WTC11 (cell line): ENCODE results near the gene MTFMT.

Source experiments
- GABPB1 ChIP-seq: sonication (generic); formaldehyde crosslinking; IDR thresholded peaks from 2 replicates; pipeline ENCODE4 v1.8.1; 2023; ENCODE audit warnings: mild to moderate bottlenecking, missing genetic modification reagents
- NR2C2 ChIP-seq: sonication (generic); formaldehyde crosslinking; IDR thresholded peaks from 2 replicates; pipeline ENCODE4 v1.8.0; 2022; ENCODE audit warnings: mild to moderate bottlenecking, missing genetic modification reagents
- ZNF416 ChIP-seq: fragments of 250-450 bp; sonication (Bioruptor Pico); IDR thresholded peaks from 2 replicates; pipeline ENCODE4 v1.9.0; 2021; ENCODE audit warnings: mild to moderate bottlenecking, inconsistent platforms
- TF ChIP-seq, protein P1 (sequence below): fragments of 200-600 bp; IDR thresholded peaks from 2 replicates; pipeline ENCODE4 v1.8.0; 2022; ENCODE audit warnings: antibody characterized with exemption
- TF ChIP-seq, protein P2 (sequence below): sonication (generic); formaldehyde crosslinking; IDR thresholded peaks from 2 replicates; pipeline ENCODE4 v1.8.1; 2023; ENCODE audit warnings: mild to moderate bottlenecking, moderate library complexity, missing genetic modification reagents
- TF ChIP-seq, protein P3 (sequence below): sonication (generic); formaldehyde crosslinking; IDR thresholded peaks from 2 replicates; pipeline ENCODE4 v1.8.1; 2022; ENCODE audit warnings: low read depth, mild to moderate bottlenecking, moderate library complexity, missing genetic modification reagents, borderline replicate concordance

DNA sequence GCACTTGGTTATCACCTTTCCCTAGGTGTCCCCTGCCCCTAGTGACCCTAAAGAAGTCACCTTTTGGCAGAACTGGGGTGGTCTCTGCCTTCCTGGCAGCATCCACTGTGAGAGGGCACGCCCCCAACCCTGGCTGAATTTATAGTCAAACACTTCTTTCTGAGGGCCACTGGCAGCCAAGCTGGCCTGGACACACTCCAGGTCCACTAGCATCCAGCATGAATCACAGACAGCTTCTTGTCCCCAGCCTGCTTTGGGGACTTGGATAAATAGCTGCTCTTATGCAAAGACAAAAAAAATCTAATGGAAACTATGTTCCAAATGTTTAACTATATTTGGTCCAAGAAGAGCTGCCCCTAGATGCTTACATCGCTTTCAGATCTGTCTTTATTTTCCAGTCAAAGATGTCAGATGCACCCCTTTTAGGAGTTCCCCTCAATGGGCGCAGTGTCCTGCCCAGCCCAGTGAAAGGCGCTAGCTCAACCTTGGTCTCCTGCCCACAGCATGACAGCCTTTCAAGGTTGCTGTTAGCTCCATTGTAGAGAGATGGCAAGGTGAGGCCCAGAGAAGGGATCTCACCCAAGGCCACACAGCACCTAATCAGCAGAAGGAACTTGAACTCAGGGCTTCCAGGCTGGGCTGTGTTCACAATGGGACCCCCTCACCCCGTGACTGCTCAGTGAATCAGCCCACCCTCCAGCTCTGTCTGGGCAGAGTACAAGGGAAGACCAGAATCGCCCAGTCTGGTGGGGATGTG is 31.4 kb upstream of the MTFMT start:
- no peak for TF ChIP-seq ZNF416 (CRISPR knock-in tag)
- TF ChIP-seq, protein P1, sequence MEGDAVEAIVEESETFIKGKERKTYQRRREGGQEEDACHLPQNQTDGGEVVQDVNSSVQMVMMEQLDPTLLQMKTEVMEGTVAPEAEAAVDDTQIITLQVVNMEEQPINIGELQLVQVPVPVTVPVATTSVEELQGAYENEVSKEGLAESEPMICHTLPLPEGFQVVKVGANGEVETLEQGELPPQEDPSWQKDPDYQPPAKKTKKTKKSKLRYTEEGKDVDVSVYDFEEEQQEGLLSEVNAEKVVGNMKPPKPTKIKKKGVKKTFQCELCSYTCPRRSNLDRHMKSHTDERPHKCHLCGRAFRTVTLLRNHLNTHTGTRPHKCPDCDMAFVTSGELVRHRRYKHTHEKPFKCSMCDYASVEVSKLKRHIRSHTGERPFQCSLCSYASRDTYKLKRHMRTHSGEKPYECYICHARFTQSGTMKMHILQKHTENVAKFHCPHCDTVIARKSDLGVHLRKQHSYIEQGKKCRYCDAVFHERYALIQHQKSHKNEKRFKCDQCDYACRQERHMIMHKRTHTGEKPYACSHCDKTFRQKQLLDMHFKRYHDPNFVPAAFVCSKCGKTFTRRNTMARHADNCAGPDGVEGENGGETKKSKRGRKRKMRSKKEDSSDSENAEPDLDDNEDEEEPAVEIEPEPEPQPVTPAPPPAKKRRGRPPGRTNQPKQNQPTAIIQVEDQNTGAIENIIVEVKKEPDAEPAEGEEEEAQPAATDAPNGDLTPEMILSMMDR = no peak
- TF ChIP-seq, protein P2, sequence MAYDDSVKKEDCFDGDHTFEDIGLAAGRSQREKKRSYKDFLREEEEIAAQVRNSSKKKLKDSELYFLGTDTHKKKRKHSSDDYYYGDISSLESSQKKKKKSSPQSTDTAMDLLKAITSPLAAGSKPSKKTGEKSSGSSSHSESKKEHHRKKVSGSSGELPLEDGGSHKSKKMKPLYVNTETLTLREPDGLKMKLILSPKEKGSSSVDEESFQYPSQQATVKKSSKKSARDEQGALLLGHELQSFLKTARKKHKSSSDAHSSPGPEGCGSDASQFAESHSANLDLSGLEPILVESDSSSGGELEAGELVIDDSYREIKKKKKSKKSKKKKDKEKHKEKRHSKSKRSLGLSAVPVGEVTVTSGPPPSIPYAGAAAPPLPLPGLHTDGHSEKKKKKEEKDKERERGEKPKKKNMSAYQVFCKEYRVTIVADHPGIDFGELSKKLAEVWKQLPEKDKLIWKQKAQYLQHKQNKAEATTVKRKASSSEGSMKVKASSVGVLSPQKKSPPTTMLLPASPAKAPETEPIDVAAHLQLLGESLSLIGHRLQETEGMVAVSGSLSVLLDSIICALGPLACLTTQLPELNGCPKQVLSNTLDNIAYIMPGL (CRISPR knock-in tag) = no peak
- TF ChIP-seq, protein P3, sequence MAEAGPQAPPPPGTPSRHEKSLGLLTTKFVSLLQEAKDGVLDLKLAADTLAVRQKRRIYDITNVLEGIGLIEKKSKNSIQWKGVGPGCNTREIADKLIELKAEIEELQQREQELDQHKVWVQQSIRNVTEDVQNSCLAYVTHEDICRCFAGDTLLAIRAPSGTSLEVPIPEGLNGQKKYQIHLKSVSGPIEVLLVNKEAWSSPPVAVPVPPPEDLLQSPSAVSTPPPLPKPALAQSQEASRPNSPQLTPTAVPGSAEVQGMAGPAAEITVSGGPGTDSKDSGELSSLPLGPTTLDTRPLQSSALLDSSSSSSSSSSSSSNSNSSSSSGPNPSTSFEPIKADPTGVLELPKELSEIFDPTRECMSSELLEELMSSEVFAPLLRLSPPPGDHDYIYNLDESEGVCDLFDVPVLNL (CRISPR knock-in tag) = no peak
- no peak for TF ChIP-seq NR2C2
- no peak for TF ChIP-seq GABPB1
